GM18499 (cell line): ENCODE measurements around the gene PPP1R12B.
A peak's percentile ranks its signal among the peaks of the same experiment; 100 is the strongest.

Experiments
- ATAC-seq: cut with Tn5 transposase; IDR thresholded peaks from one replicate; pipeline ENCODE4 v1.9.1; 2021; ENCODE audit warnings: moderate number of reproducible peaks; ENCODE audit not compliant: insufficient read depth, unreplicated experiment

PPP1R12B gene, protein sequence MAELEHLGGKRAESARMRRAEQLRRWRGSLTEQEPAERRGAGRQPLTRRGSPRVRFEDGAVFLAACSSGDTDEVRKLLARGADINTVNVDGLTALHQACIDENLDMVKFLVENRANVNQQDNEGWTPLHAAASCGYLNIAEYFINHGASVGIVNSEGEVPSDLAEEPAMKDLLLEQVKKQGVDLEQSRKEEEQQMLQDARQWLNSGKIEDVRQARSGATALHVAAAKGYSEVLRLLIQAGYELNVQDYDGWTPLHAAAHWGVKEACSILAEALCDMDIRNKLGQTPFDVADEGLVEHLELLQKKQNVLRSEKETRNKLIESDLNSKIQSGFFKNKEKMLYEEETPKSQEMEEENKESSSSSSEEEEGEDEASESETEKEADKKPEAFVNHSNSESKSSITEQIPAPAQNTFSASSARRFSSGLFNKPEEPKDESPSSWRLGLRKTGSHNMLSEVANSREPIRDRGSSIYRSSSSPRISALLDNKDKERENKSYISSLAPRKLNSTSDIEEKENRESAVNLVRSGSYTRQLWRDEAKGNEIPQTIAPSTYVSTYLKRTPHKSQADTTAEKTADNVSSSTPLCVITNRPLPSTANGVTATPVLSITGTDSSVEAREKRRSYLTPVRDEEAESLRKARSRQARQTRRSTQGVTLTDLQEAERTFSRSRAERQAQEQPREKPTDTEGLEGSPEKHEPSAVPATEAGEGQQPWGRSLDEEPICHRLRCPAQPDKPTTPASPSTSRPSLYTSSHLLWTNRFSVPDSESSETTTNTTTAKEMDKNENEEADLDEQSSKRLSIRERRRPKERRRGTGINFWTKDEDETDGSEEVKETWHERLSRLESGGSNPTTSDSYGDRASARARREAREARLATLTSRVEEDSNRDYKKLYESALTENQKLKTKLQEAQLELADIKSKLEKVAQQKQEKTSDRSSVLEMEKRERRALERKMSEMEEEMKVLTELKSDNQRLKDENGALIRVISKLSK

GRCh38 chr1:202348509-202349205, at the start of gene PPP1R12B:
Gene PPP1R12B, plus strand, starts transcription at chr1:202348699. Its CDS starts 153 bp downstream, at chr1:202348852.
- peak; percentile 85 for ATAC-seq

DNA sequence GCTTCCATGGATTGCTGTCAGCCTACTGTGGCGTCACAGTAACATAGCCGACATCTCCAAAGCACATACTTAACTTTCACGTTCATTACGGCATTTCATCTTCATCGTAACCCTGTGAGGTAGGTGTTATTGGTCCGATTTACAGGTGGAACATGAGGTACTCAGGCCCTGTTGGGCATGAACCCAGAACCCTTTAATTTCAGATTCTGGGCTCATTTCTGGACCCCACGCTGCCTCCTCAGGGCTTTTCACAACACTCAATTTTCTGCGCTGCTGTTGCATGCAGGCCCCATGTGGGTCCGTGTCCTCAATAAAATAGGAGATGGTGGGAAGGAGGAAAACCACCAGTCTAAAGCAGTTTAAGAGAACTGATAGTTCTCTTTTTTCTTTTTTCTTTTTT, 46.3 kb upstream of the PPP1R12B start:
- no peak for ATAC-seq

DNA sequence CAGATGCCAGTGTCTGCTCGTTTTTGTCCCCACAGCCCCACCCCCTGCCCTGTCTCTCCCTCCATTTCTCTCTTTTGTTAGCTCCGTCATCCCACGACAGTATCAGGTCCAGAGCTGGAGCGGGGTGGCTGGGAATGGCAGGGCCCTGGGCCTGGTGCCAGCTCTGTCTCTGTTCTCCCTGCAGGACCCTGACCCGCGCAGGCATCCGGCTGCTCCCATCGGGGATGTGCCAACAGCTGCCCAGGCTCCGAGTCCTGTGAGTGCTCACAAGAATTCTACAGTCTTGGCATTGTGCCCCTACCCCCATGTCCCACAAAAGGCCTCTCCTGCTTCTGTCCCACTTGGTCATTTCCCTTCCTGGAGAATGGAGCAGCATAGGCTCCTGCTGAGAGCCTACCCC, 44.1 kb upstream of the PPP1R12B start:
- no peak for ATAC-seq

DNA sequence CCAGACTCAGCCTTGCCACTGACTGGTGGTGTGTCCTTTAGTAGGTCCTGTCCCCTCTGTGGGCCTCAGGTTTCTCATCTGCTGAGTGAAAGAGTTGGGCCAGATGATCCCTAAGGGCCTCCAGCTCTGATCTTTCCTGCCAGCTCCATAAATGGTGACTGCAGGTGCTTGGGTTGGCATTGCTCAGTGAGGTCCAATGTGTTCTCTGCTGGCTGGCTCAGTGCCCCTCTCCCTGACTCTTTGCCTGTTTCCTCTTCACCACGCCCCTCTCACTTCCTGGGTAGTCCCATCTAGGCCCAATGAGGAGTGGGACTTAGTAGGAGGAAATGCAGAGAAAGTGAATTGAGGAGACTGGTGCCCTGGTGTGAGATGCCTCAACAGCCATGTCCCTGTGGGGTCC, 43.3 kb upstream of the PPP1R12B start:
- ATAC-seq: no peak

DNA sequence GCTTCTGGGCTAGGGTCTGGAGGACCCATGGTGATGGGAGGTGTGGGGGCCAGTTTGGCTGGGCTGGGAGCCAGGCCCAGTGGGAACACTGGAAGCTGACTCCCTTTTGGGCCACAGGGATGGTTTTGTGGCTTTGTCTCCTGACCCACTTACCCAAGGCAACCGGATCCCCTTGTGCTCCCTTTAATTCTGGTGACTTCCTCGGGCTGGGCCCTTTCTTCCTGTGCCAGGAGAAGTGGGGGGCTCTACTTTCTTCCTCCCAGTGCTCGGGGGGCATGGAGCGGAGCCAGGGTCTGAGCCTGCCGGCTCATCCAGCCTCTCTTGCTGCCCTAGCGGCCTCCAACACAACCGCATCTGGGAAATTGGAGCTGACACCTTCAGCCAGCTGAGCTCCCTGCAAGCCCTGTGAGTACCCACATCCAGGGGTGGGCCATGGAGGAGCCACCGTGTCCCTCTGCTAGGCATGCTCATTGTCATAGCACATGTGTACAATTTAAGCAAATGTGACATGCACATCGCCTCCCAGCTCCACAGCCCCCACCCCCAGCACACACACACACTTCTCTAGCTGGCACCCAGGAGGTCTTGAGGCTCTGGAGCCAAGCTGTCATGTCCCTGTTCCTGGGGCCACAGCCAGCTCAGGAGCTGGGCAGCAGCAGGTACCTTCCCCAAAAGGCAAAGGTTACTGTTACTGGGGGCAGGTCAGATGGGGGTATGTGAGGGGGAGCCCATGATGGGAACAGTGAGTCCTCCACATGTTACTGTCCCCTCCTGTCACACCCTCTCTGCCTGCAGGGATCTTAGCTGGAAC, 41.8 kb upstream of the PPP1R12B start:
- no peak for ATAC-seq

DNA sequence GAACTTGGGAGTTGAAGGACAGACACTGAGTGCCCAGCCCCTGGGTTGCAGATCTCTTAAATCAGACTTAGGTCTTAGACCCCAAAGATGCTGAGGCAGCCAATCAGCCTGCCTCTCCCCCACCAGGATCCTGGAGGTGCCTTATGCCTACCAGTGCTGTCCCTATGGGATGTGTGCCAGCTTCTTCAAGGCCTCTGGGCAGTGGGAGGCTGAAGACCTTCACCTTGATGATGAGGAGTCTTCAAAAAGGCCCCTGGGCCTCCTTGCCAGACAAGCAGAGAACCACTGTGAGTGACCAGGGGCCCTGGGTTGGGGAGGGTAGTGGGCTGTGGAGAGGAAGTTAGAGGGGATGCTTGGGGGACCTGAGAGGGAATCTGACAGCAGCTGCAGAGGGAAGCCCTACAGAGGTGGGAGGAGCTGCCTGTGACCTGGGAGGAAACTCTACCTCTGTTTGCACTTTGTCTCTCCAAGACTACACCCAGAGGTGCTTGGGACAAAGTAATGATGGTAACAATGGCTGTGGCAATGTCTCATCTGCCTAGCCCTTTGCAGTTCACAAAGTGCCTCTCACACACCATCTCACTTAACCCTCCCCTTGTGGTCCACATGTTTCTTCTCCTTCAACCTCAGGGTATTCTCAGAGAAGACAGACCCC, 38.3 kb upstream of the PPP1R12B start:
- no peak for ATAC-seq

DNA sequence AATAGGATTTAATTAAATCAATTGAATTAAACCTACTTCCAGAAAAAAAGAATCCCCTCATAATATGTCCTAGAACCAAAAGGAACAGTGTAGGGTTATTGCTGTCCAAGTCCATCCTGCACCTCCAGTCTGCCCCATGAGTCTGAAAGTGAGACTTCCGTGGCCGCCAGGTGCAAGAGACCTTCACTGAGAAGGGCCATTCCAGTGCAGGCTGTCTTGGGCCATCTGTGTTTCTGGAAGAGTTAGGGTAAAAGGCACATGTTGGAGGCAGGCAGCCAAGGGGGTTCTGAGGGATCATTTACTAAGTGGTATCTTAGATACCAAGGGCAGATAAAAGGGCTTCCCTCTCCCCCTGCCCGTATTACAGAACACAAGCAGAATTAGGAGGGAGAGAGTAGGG, 37.8 kb upstream of the PPP1R12B start:
- ATAC-seq: no peak

- ATAC-seq: no peak
These were observed 36.4 kb upstream of the PPP1R12B start for GRCh38 chr1:202311875-202312635.

- no peak for ATAC-seq
These were observed 32.8 kb upstream of the PPP1R12B start for GRCh38 chr1:202315576-202316168.

- no peak for ATAC-seq
These were observed 32.3 kb upstream of the PPP1R12B start for GRCh38 chr1:202316186-202316585.

GRCh38 chr1:202317941-202318925, 30.3 kb upstream of the PPP1R12B start:
- ATAC-seq: no peak

DNA sequence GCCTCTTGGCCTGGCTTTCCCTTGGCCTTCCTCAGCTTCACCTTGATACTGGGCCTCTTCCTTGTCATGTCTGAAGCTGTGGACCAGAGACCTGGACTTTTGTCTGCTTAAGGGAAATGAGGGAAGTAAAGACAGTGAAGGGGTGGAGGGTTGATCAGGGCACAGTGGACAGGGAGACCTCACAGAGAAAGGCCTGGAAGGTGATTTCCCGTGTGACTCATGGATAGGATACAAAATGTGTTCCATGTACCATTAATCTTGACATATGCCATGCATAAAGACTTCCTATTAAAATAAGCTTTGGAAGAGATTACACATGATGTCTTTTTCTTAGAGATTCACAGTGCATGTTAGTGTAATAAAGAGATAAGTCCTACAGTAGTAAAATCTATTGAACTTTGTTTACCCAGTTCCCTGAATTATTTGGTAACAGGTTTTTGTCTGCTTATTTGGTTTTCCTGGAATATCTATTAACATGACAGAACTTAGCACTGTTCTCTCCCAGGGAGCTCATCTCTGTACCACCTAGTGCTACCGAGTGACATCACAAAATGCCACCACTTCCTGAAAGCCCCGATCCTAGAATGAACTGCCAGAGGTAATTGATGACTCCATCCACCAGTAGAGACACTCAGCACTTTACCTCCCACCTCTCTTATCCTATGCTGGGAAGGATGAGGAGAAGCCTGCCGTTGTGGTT, 29.0 kb upstream of the PPP1R12B start:
- no peak for ATAC-seq

GRCh38 chr1:202320081-202320405, 28.5 kb upstream of the PPP1R12B start:
- no peak for ATAC-seq

- no peak for ATAC-seq
These were observed 24.8 kb upstream of the PPP1R12B start for GRCh38 chr1:202323731-202324130.

DNA sequence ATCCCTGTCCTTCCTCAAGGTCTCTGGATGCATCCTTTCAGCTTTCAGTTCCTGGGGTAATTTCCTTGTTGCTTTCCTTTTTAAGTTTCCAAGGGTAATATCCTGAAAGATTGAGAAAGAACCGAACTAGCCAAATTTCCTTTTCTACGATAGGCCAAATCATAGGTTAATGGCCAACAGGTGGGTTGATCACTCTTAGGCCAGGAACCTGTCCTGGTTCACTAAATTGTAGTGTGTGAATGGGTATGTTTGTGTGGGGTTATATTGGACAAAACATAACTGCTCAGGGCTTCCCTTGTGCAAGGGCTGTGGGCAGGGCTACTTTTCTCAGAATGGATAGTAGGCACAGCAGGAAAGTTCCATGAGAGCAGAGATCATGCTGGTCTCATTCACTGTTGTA, 23.9 kb upstream of the PPP1R12B start:
- no peak for ATAC-seq

- ATAC-seq: no peak
These were observed 18.6 kb upstream of the PPP1R12B start for GRCh38 chr1:202329891-202330290.

GRCh38 chr1:202333861-202334260, 14.6 kb upstream of the PPP1R12B start:
- no peak for ATAC-seq
